Effector memory CD8-positive, alpha-beta T cell (primary cell): ENCODE data around the gene CELA3B.
"Not testable (repeated sequence)": the region's sequence is repeated elsewhere in the genome, so short reads cannot be mapped to it uniquely, and the experiment has no call there.

Experiments used
- ATAC-seq: fragments of 150-1000 bp; cut with Tn5 transposase; replicated peaks from 2 replicates; pipeline ENCODE4 v1.10.0; 2021; ENCODE audit warnings: mild to moderate bottlenecking, moderate library complexity
- DNase-seq, 3 experiments: peaks; one replicate each; pipeline ENCODE4 v3.0.0; 2021
- H3K27ac Mint-ChIP-seq, 2 donors: one replicate each; pipeline ENCODE4 v1.8.0; 2022; ENCODE audit warnings: mild to moderate bottlenecking in 2 of 2, mixed read lengths in 2 of 2, moderate library complexity in 2 of 2
- H3K27me3 Mint-ChIP-seq, 2 donors: one replicate each; pipeline ENCODE4 v1.8.0; 2022; ENCODE audit warnings: mixed read lengths in 2 of 2
- H3K36me3 Mint-ChIP-seq: one replicate; pipeline ENCODE4 v1.8.0; 2022; ENCODE audit warnings: mild to moderate bottlenecking, moderate library complexity, mixed read lengths; ENCODE audit not compliant: insufficient read depth
- H3K4me1 Mint-ChIP-seq, 2 donors: one replicate each; pipeline ENCODE4 v1.8.0; 2022; ENCODE audit warnings: low read depth in 2 of 2, mixed read lengths in 2 of 2
- H3K4me3 Mint-ChIP-seq, 2 donors: one replicate each; pipeline ENCODE4 v1.8.0; 2022; ENCODE audit warnings: mild to moderate bottlenecking in 2 of 2, mixed read lengths in 2 of 2, moderate library complexity in 2 of 2
- H3K9me3 Mint-ChIP-seq, 2 donors: one replicate each; pipeline ENCODE4 v1.8.0; 2022; ENCODE audit warnings: mixed read lengths in 2 of 2

The CELA3B gene

GRCh38 chr1:21937372-21938121 is 39.3 kb upstream of the CELA3B start:
- Mint-ChIP-seq H3K27me3 (peaks cover 33 to 49% of the 10 kb centered on the region in 2 donors), H3K9me3 (no peaks in the 10 kb centered on the region), H3K27ac (peak overlapping the region in 1 of 2 donors; percentile 69), H3K4me3 (peak overlapping the region; percentile 83 to 92), H3K4me1 (peaks cover 6 to 8% of the 10 kb centered on the region in 2 donors), H3K36me3 (no peaks in the 10 kb centered on the region)
- ATAC-seq (peak; percentile 90), DNase-seq (peak; percentile 30 to 48 (median 38))

GRCh38 chr1:21938732-21939538 is 37.9 kb upstream of the CELA3B start:
- no peak overlapping the region for H3K27ac Mint-ChIP-seq
- H3K27me3 Mint-ChIP-seq = peaks cover 37 to 42% of the 10 kb centered on the region in 2 donors
- H3K4me1 Mint-ChIP-seq = peaks cover 6 to 8% of the 10 kb centered on the region in 2 donors
- DNase-seq = no peak
- no peak for ATAC-seq
- no peaks in the 10 kb centered on the region for H3K36me3 Mint-ChIP-seq
- H3K4me3 Mint-ChIP-seq = peak overlapping the region; percentile 83 to 92
- H3K9me3 Mint-ChIP-seq = no peaks in the 10 kb centered on the region

- H3K4me3 Mint-ChIP-seq = no peak overlapping the region
- H3K36me3 Mint-ChIP-seq = no peaks in the 10 kb centered on the region
- no peak for ATAC-seq
- peaks cover 33 to 37% of the 10 kb centered on the region in 2 donors for H3K27me3 Mint-ChIP-seq
- no peak overlapping the region for H3K27ac Mint-ChIP-seq
- H3K9me3 Mint-ChIP-seq = no peaks in the 10 kb centered on the region
- no peak for DNase-seq
- H3K4me1 Mint-ChIP-seq = peaks cover 6 to 8% of the 10 kb centered on the region in 2 donors
These were observed 37.0 kb upstream of the CELA3B start for GRCh38 chr1:21939650-21940374.

GRCh38 chr1:21940492-21940891 is 36.3 kb upstream of the CELA3B start:
- no peak for DNase-seq
- H3K4me3 Mint-ChIP-seq = no peak overlapping the region
- no peaks in the 10 kb centered on the region for H3K9me3 Mint-ChIP-seq
- H3K36me3 Mint-ChIP-seq = no peaks in the 10 kb centered on the region
- H3K4me1 Mint-ChIP-seq = peaks cover 6% of the 10 kb centered on the region in 2 donors
- peaks cover 30 to 33% of the 10 kb centered on the region in 2 donors for H3K27me3 Mint-ChIP-seq
- no peak for ATAC-seq
- no peak overlapping the region for H3K27ac Mint-ChIP-seq

- peaks cover 6% of the 10 kb centered on the region in 2 donors for H3K4me1 Mint-ChIP-seq
- no peaks in the 10 kb centered on the region for H3K36me3 Mint-ChIP-seq
- DNase-seq (no peak), ATAC-seq (no peak)
- peaks cover 26 to 28% of the 10 kb centered on the region in 2 donors for H3K27me3 Mint-ChIP-seq
- no peak overlapping the region for H3K4me3 Mint-ChIP-seq
- H3K27ac Mint-ChIP-seq = no peak overlapping the region
- no peaks in the 10 kb centered on the region for H3K9me3 Mint-ChIP-seq
These were observed 35.5 kb upstream of the CELA3B start for GRCh38 chr1:21941370-21941769.

GRCh38 chr1:21942464-21942863 is 34.4 kb upstream of the CELA3B start:
- Mint-ChIP-seq H3K27me3 (peaks cover 23 to 26% of the 10 kb centered on the region in 2 donors), H3K4me3 (no peak overlapping the region), H3K27ac (no peak overlapping the region), H3K4me1 (peaks cover 4 to 5% of the 10 kb centered on the region in 2 donors), H3K9me3 (no peaks in the 10 kb centered on the region), H3K36me3 (no peaks in the 10 kb centered on the region)
- no peak for DNase-seq
- ATAC-seq = no peak

- not testable (repeated sequence) for H3K4me3 Mint-ChIP-seq, H3K36me3 Mint-ChIP-seq, H3K4me1 Mint-ChIP-seq, DNase-seq, ATAC-seq, H3K27ac Mint-ChIP-seq, H3K9me3 Mint-ChIP-seq
- H3K27me3 Mint-ChIP-seq = peaks cover 17 to 20% of the 10 kb centered on the region in 2 donors
These were observed 33.7 kb upstream of the CELA3B start for GRCh38 chr1:21942959-21943640.

GRCh38 chr1:21944733-21945073 is 32.1 kb upstream of the CELA3B start:
- H3K9me3 Mint-ChIP-seq = no peaks in the 10 kb centered on the region
- ATAC-seq (no peak), DNase-seq (no peak)
- H3K36me3 Mint-ChIP-seq = no peaks in the 10 kb centered on the region
- H3K27ac Mint-ChIP-seq = no peak overlapping the region
- no peak overlapping the region for H3K4me3 Mint-ChIP-seq
- no peaks in the 10 kb centered on the region for H3K4me1 Mint-ChIP-seq
- H3K27me3 Mint-ChIP-seq = peaks cover 8 to 17% of the 10 kb centered on the region in 2 donors

- DNase-seq = no peak
- H3K9me3 Mint-ChIP-seq = no peaks in the 10 kb centered on the region
- H3K27ac Mint-ChIP-seq = no peak overlapping the region
- ATAC-seq = no peak
- H3K4me3 Mint-ChIP-seq = no peak overlapping the region
- no peaks in the 10 kb centered on the region for H3K36me3 Mint-ChIP-seq
- H3K27me3 Mint-ChIP-seq = peaks cover 0 to 10% of the 10 kb centered on the region in 2 donors
- H3K4me1 Mint-ChIP-seq = no peaks in the 10 kb centered on the region
These were observed 29.8 kb upstream of the CELA3B start for GRCh38 chr1:21946836-21947587.

GRCh38 chr1:21950734-21951133 is 26.1 kb upstream of the CELA3B start:
- Mint-ChIP-seq H3K4me3 (no peak overlapping the region), H3K27ac (no peak overlapping the region), H3K9me3 (no peaks in the 10 kb centered on the region), H3K4me1 (no peaks in the 10 kb centered on the region), H3K36me3 (no peaks in the 10 kb centered on the region), H3K27me3 (no peaks in the 10 kb centered on the region)
- no peak for DNase-seq
- no peak for ATAC-seq

GRCh38 chr1:21951226-21951870 is 25.5 kb upstream of the CELA3B start:
- Mint-ChIP-seq H3K4me3 (no peak overlapping the region), H3K36me3 (no peaks in the 10 kb centered on the region), H3K4me1 (peaks cover 0 to 2% of the 10 kb centered on the region in 2 donors), H3K9me3 (no peaks in the 10 kb centered on the region), H3K27ac (no peak overlapping the region), H3K27me3 (no peaks in the 10 kb centered on the region)
- DNase-seq = no peak
- no peak for ATAC-seq

- no peak overlapping the region for H3K4me3 Mint-ChIP-seq
- H3K27ac Mint-ChIP-seq = no peak overlapping the region
- DNase-seq = no peak
- H3K36me3 Mint-ChIP-seq = no peaks in the 10 kb centered on the region
- H3K9me3 Mint-ChIP-seq = no peaks in the 10 kb centered on the region
- H3K4me1 Mint-ChIP-seq = peaks cover 0 to 14% of the 10 kb centered on the region in 2 donors
- no peak for ATAC-seq
- peaks cover 2 to 14% of the 10 kb centered on the region in 2 donors for H3K27me3 Mint-ChIP-seq
These were observed 23.9 kb upstream of the CELA3B start for GRCh38 chr1:21952786-21953520.
